H1 (cell line): Measurements from ENCODE around the gene SLC2A8. TPM values are rescaled to one million over a fixed set of nuclear protein-coding genes. Genes with fewer than 3 reads are reported as not detected.

Experiments
- CTCF ChIA-PET: fragments of 300-600 bp; sonication (Branson Sonifier 250); formaldehyde crosslinking; loops from one replicate; lab custom pipeline; 2021; ENCODE audit not compliant: partially characterized antibody; lab: Charles Lee
- POLR2A ChIA-PET: fragments of 300-600 bp; sonication (Branson Sonifier 250); formaldehyde crosslinking; loops from one replicate; lab custom pipeline; 2021; ENCODE audit warnings: inconsistent platforms; ENCODE audit not compliant: partially characterized antibody; lab: Charles Lee
- DNase-seq, 2 experiments: peaks; one replicate each; pipeline versions ENCODE4 v3.0.0 to v3.0.0-alpha.2; 2010 to 2022; ENCODE audit warnings: low spot score in 2 of 2, low read depth in 1 of 2, mixed read lengths in 1 of 2
- FAIRE-seq: peaks from 2 replicates; lab custom pipeline; 2011; peaks lifted over from hg19 to GRCh38; lab: Jason Lieb, UNC
- H2AFZ ChIP-seq: 2 replicates; pipeline ENCODE4 v1.8.1; 2012; ENCODE audit warnings: low read length, inconsistent platforms
- H2AK5ac ChIP-seq: 2 replicates; pipeline ENCODE4 v1.6.1; 2013; ENCODE audit warnings: low read depth, low read length
- H2BK120ac ChIP-seq: replicated peaks from 2 replicates; pipeline ENCODE3; 2013; ENCODE audit warnings: low read depth, low read length, inconsistent platforms
- H2BK12ac ChIP-seq: 2 replicates; pipeline ENCODE4 v1.6.1; 2013; ENCODE audit warnings: low read depth, low read length
- H2BK15ac ChIP-seq: 2 replicates; pipeline ENCODE4 v1.6.1; 2013; ENCODE audit warnings: low read length
- H2BK20ac ChIP-seq: 2 replicates; pipeline ENCODE4 v1.6.1; 2013; ENCODE audit warnings: low read length
- H2BK5ac ChIP-seq: 2 replicates; pipeline ENCODE4 v1.6.1; 2013; ENCODE audit warnings: low read depth, low read length
- H3K14ac ChIP-seq: 2 replicates; pipeline ENCODE4 v1.6.1; 2013; ENCODE audit warnings: inconsistent platforms; ENCODE audit not compliant: insufficient read length
- H3K18ac ChIP-seq: 2 replicates; pipeline ENCODE4 v1.6.1; 2013; ENCODE audit warnings: low read length; ENCODE audit errors: extremely low read depth
- H3K23ac ChIP-seq: 2 replicates; pipeline ENCODE4 v1.6.1; 2013; ENCODE audit warnings: inconsistent platforms; ENCODE audit not compliant: insufficient read length
- H3K23me2 ChIP-seq: 2 replicates; pipeline ENCODE4 v1.6.1; 2013; ENCODE audit warnings: low read depth, low read length
- H3K27ac ChIP-seq: 2 replicates; pipeline ENCODE4 v1.6.1; 2011; ENCODE audit warnings: low read depth, low read length, inconsistent platforms
- H3K27me3 ChIP-seq, 4 experiments: replicated peaks in 1 of 4; 1 replicate in 1 of 4; 2 replicates in 3 of 4; pipeline versions ENCODE4 v1.6.1 to v1.8.1; 2011 to 2013; ENCODE audit warnings: low read length in 3 of 4, mild to moderate bottlenecking in 3 of 4, inconsistent platforms in 2 of 4, mixed read lengths in 2 of 4, moderate library complexity in 1 of 4; ENCODE audit not compliant: control insufficient read depth in 3 of 4, insufficient read depth in 3 of 4; ENCODE audit errors: extremely low read depth in 1 of 4
- H3K36me3 ChIP-seq, 4 experiments: 2 replicates each; pipeline versions ENCODE4 v1.6.1 to v1.8.1; 2011 to 2013; ENCODE audit warnings: mild to moderate bottlenecking in 4 of 4, low read length in 3 of 4, moderate library complexity in 2 of 4, control low read depth in 1 of 4, inconsistent platforms in 1 of 4; ENCODE audit not compliant: insufficient read depth in 4 of 4, control insufficient read depth in 2 of 4
- H3K4ac ChIP-seq: replicated peaks from 2 replicates; pipeline ENCODE3; 2013; ENCODE audit warnings: low read length, low read depth, mixed read lengths, inconsistent platforms; ENCODE audit not compliant: insufficient read length
- H3K4me1 ChIP-seq, 4 experiments: replicated peaks in 1 of 4; 1 replicate in 1 of 4; 2 replicates in 3 of 4; pipeline versions ENCODE4 v1.6.1 to v1.8.1; 2011 to 2013; ENCODE audit warnings: low read length in 3 of 4, inconsistent platforms in 2 of 4, mixed read lengths in 1 of 4; ENCODE audit not compliant: insufficient read depth in 4 of 4, control insufficient read depth in 3 of 4
- H3K4me2 ChIP-seq, 2 experiments: 2 replicates each; pipeline versions ENCODE4 v1.6.1 to v1.8.1; 2011 to 2013; ENCODE audit warnings: low read depth in 2 of 2, low read length in 2 of 2, control low read depth in 1 of 2, inconsistent platforms in 1 of 2, mild to moderate bottlenecking in 1 of 2; ENCODE audit not compliant: insufficient read depth in 1 of 2
- H3K4me3 ChIP-seq, 4 experiments: fragments of 200-600, 300-600 bp in 1 of 4; sonication (generic), shearing (Covaris generic), sonication (Bioruptor Twin) in 1 of 4; 2 replicates each; pipeline versions ENCODE4 v1.5.1 to v1.8.1; 2011 to 2016; ENCODE audit warnings: low read length in 4 of 4, low read depth in 3 of 4, control low read depth in 2 of 4, inconsistent platforms in 2 of 4, mild to moderate bottlenecking in 2 of 4, mixed read lengths in 1 of 4, moderate library complexity in 1 of 4; ENCODE audit not compliant: insufficient read depth in 2 of 4; ENCODE audit errors: extremely low read depth in 1 of 4
- H3K56ac ChIP-seq: replicated peaks from 2 replicates; pipeline ENCODE3; 2013; ENCODE audit warnings: low read depth, mild to moderate bottlenecking, mixed read lengths, low read length, inconsistent platforms; ENCODE audit not compliant: insufficient read length
- H3K79me1 ChIP-seq: 2 replicates; pipeline ENCODE4 v1.6.1; 2013; ENCODE audit warnings: low read depth, low read length, control low read depth
- H3K79me2 ChIP-seq, 2 experiments: 2 replicates each; pipeline versions ENCODE4 v1.6.1 to v1.8.1; 2012 to 2013; ENCODE audit warnings: low read length in 2 of 2, mild to moderate bottlenecking in 2 of 2, inconsistent platforms in 1 of 2; ENCODE audit not compliant: insufficient read depth in 2 of 2, control insufficient read depth in 1 of 2
- H3K9ac ChIP-seq, 4 experiments: replicated peaks in 1 of 4; 1 replicate in 1 of 4; 2 replicates in 3 of 4; pipeline versions ENCODE4 v1.6.1 to v1.8.1; 2011 to 2013; ENCODE audit warnings: low read depth in 3 of 4, low read length in 3 of 4, control low read depth in 2 of 4, mild to moderate bottlenecking in 2 of 4, moderate library complexity in 2 of 4, inconsistent platforms in 1 of 4; ENCODE audit errors: extremely low read depth in 1 of 4
- H3K9me3 ChIP-seq, 2 experiments: 2 replicates each; pipeline versions ENCODE4 v1.6.1 to v1.8.1; 2012 to 2013; ENCODE audit warnings: mild to moderate bottlenecking in 2 of 2, moderate library complexity in 2 of 2, control low read depth in 1 of 2, inconsistent platforms in 1 of 2, low read depth in 1 of 2, low read length in 1 of 2, mixed read lengths in 1 of 2; ENCODE audit not compliant: insufficient read depth in 2 of 2
- H4K20me1 ChIP-seq, 2 experiments: replicated peaks in 1 of 2; 2 replicates each; pipeline versions ENCODE3 to v1.8.1; 2011 to 2013; ENCODE audit warnings: inconsistent platforms in 2 of 2, low read length in 2 of 2, mild to moderate bottlenecking in 1 of 2; ENCODE audit not compliant: insufficient read depth in 2 of 2, control insufficient read depth in 1 of 2
- H4K5ac ChIP-seq: 2 replicates; pipeline ENCODE4 v1.6.1; 2013; ENCODE audit warnings: low read length, low read depth, mixed read lengths, inconsistent platforms; ENCODE audit not compliant: insufficient read length
- H4K8ac ChIP-seq: 2 replicates; pipeline ENCODE4 v1.8.0; 2013; ENCODE audit warnings: mild to moderate bottlenecking, moderate library complexity, low read length, inconsistent platforms; ENCODE audit not compliant: insufficient read depth; ENCODE audit errors: extremely low read depth
- H4K91ac ChIP-seq: replicated peaks from 2 replicates; pipeline ENCODE3; 2013; ENCODE audit warnings: low read length, mixed read lengths, inconsistent platforms; ENCODE audit not compliant: insufficient read length
- BACH1 ChIP-seq: IDR thresholded peaks from 2 replicates; pipeline ENCODE4 v1.6.1; 2012; ENCODE audit warnings: low read length, improper control_type of control experiment
- CBX8 ChIP-seq: fragments of 300-800, 300-1000 bp; sonication (generic); IDR thresholded peaks from 2 replicates; pipeline ENCODE4 v1.7.1; 2016; ENCODE audit warnings: low read depth, low read length, borderline replicate concordance
- CREB1 ChIP-seq: IDR thresholded peaks from 2 replicates; pipeline ENCODE4 v1.6.1; 2012; ENCODE audit warnings: inconsistent platforms
- GTF2F1 ChIP-seq: IDR thresholded peaks from 2 replicates; pipeline ENCODE4 v1.6.1; 2012; ENCODE audit warnings: low read depth, low read length, improper control_type of control experiment, borderline replicate concordance
- POLR2A ChIP-seq, 2 experiments: IDR thresholded peaks; 1 replicate in 1 of 2; 2 replicates in 1 of 2; pipeline ENCODE4 v1.6.1; 2011; ENCODE audit warnings: low read depth in 2 of 2, low read length in 2 of 2, mild to moderate bottlenecking in 2 of 2; ENCODE audit errors: control extremely low read depth in 1 of 2
- RAD21 ChIP-seq, 2 experiments: IDR thresholded peaks in 1 of 2; conservative IDR thresholded peaks in 1 of 2; 2 replicates each; pipeline ENCODE4 v1.6.1; 2011; ENCODE audit warnings: low read depth in 2 of 2, low read length in 2 of 2, improper control_type of control experiment in 1 of 2, inconsistent platforms in 1 of 2, mild to moderate bottlenecking in 1 of 2, moderate library complexity in 1 of 2
- SAP30 ChIP-seq: fragments of 300-600 bp; sonication (generic); IDR thresholded peaks from 2 replicates; pipeline ENCODE4 v1.7.1; 2012; ENCODE audit warnings: low read length, moderate library complexity, mild to moderate bottlenecking, inconsistent platforms; ENCODE audit not compliant: insufficient read depth, insufficient replicate concordance
- SIX5 ChIP-seq: IDR thresholded peaks from 2 replicates; pipeline ENCODE4 v1.6.1; 2011; ENCODE audit warnings: mild to moderate bottlenecking, low read depth, low read length
- SP1 ChIP-seq: IDR thresholded peaks from 2 replicates; pipeline ENCODE4 v1.6.1; 2011; ENCODE audit warnings: low read depth, low read length
- WGBS, 2 experiments: shearing (Covaris generic) in 1 of 2; methylation state at CpG; one replicate each; pipeline versions ENCODE4 v1.1.6 to v1.1.7; 2013 to 2015; ENCODE audit warnings: low lambda C conversion rate in 2 of 2, mixed read lengths in 2 of 2, inconsistent platforms in 1 of 2, low coverage in 1 of 2, missing lambda C conversion rate in 1 of 2; ENCODE audit not compliant: insufficient replicate concordance in 2 of 2, insufficient coverage in 1 of 2, insufficient read length in 1 of 2; ENCODE audit errors: extremely low coverage in 1 of 2, missing lambda C conversion rate in 1 of 2; 5-methylcytosine and 5-hydroxymethylcytosine counted together
- polyA plus RNA-seq, 7 experiments: library from polyadenylated mRNA; depleted of rRNA in 3 of 7; stranded (reverse) in 5 of 7; unstranded in 2 of 7; fragments of >200 nt in 5 of 7; fragments of 200-250 nt in 2 of 7; gene quantifications; 1 replicate in 5 of 7; 2 replicates in 1 of 7; 4 replicates in 1 of 7; pipeline versions ENCODE4 v1.2.1 to v1.2.3, GENCODE V29; 2011 to 2013; ENCODE audit warnings: missing spikeins in 2 of 7, mixed read lengths in 2 of 7
- total RNA-seq: library from RNA; stranded (reverse); fragmentation: NEBNext Ultra II Directional; extraction: Animal tissue kit (Norgen Biotek cat#: 25700); gene quantifications from 2 replicates; pipeline ENCODE4 v1.2.1, GENCODE V29; 2021

Gene SLC2A8
- total and polyA plus RNA-seq, 2 of the 8 experiments (the other 6 are each of a cell fraction or from before 2014, with no cell fraction given) = 24.6 to 36.4 TPM

- Histone ChIP-seq H2AK5ac (no peak overlapping the region), H3K4me3 (peak overlapping the region; percentile 85 to 99 (median 88)), H3K18ac (peak overlapping the region; percentile 85), H2AFZ (peak overlapping the region; percentile 57; the same call in 1 of the 2 replicates), H3K4me1 (peaks cover 0 to 6% (median 4%) of the 10 kb centered on the region in 4 experiments; a peak in 4 of 7 replicates), H2BK20ac (no peak overlapping the region), H3K9ac (peak overlapping the region in 3 of 4 experiments; percentile 63 to 98 (median 97); a peak in 6 of 7 replicates), H3K27ac (peak overlapping the region; percentile 32; the same call in 1 of the 2 replicates), H2BK15ac (peak overlapping the region; percentile 9; the same call in 1 of the 2 replicates), H4K91ac (no peak overlapping the region), H2BK5ac (peak overlapping the region; percentile 84), H3K4ac (no peak overlapping the region), H3K27me3 (no peaks in the 10 kb centered on the region), H4K8ac (no peak overlapping the region), H2BK120ac (no peak overlapping the region), H3K9me3 (no peaks in the 10 kb centered on the region), H4K20me1 (peaks cover 16 to 24% of the 10 kb centered on the region in 2 experiments), H2BK12ac (0 out of 2 replicates have a peak overlapping the region, but pooled peaks have one; percentile 29), H3K23me2 (peaks cover 19% of the 10 kb centered on the region), H3K36me3 (peaks cover 28 to 42% (median 33%) of the 10 kb centered on the region in 4 experiments), H3K4me2 (peak overlapping the region; percentile 95 to 100), H3K14ac (no peak overlapping the region), H3K56ac (peak overlapping the region; percentile 85), H3K79me1 (peaks cover 7% of the 10 kb centered on the region; the same call in 1 of the 2 replicates), H4K5ac (peak overlapping the region; percentile 75), H3K79me2 (peaks cover 17 to 38% of the 10 kb centered on the region in 2 experiments), H3K23ac (no peak overlapping the region)
- DNase-seq = peak in 1 of 2 experiments; percentile 75
- POLR2A ChIA-PET = interaction anchor here (0.6 to 9.0 kb wide), 64 partner anchors 10 to 510 kb away, joined by 3 to 125 read pairs (median 4); partner anchors contain the start of genes PTRH1, SLC2A8, TOR2A and ZNF79
- WGBS, 2 experiments = 19% methylated on average over 14 of the region's 29 CpGs; no CpG with 5 or more reads in 1 of the 2 experiments
- FAIRE-seq = no peak
- CTCF ChIA-PET = interaction anchor here (0.9 to 1.7 kb wide), 2 partner anchors 12 to 38 kb away, joined by 3 to 5 read pairs; no protein-coding TSS in a partner anchor
- TF ChIP-seq CREB1 = no peak
- TF ChIP-seq SAP30 = peak; percentile 19
- TF ChIP-seq GTF2F1 = no peak
- TF ChIP-seq BACH1 = no peak
- no peak for TF ChIP-seq SP1
- TF ChIP-seq RAD21 (IDR thresholded peaks at IDR 0.05 in 1 of 2, conservative IDR thresholded peaks at IDR 0.05 in 1 of 2; ENCODE audit: low read depth in 2 of 2, low read length in 2 of 2) = no peak
- no peak for TF ChIP-seq CBX8
- no peak for TF ChIP-seq SIX5
- no peak for TF ChIP-seq POLR2A (IDR thresholded peaks at IDR 0.05; ENCODE audit: control extremely low read depth in 1 of 2, low read depth in 2 of 2, low read length in 2 of 2)
Measured at GRCh38 chr9:127451858-127452656, 55.1 kb downstream of the SLC2A8 start.
